ENCODE measurements around the gene SOX1.

SOX1 gene

GRCh38 chr13:112067116-112067741 is at the start of gene SOX1:
Gene SOX1, plus strand, starts transcription at chr13:112067149. Its CDS starts 510 bp downstream, at chr13:112067659.
- no peak for DNase-seq

- DNase-seq = no peak
Observed at GRCh38 chr13:112024577-112024976, 42.4 kb upstream of the SOX1 start.

GRCh38 chr13:112027250-112027649 is 39.7 kb upstream of the SOX1 start:
- DNase-seq = no peak

GRCh38 chr13:112028481-112028880 is 38.5 kb upstream of the SOX1 start:
- no peak for DNase-seq

GRCh38 chr13:112029143-112029542 is 37.8 kb upstream of the SOX1 start:
- no peak for DNase-seq

- DNase-seq = no peak
Observed at GRCh38 chr13:112032186-112032993, 34.6 kb upstream of the SOX1 start.

GRCh38 chr13:112034231-112034630 is 32.7 kb upstream of the SOX1 start:
- DNase-seq = no peak

GRCh38 chr13:112034846-112035245 is 32.1 kb upstream of the SOX1 start:
- DNase-seq = no peak

GRCh38 chr13:112042496-112042895 is 24.5 kb upstream of the SOX1 start:
- DNase-seq = no peak

GRCh38 chr13:112052213-112052612 is 14.7 kb upstream of the SOX1 start:
- DNase-seq = no peak

GRCh38 chr13:112053167-112053743 is 13.7 kb upstream of the SOX1 start:
- no peak for DNase-seq

- DNase-seq = no peak
Observed at GRCh38 chr13:112053744-112054615, 13.0 kb upstream of the SOX1 start.

- no peak for DNase-seq
Observed at GRCh38 chr13:112054616-112055015, 12.3 kb upstream of the SOX1 start.

- no peak for DNase-seq
Observed at GRCh38 chr13:112055036-112055914, 11.7 kb upstream of the SOX1 start.

GRCh38 chr13:112055915-112056269 is 11.1 kb upstream of the SOX1 start:
- no peak for DNase-seq

- DNase-seq = no peak
Observed at GRCh38 chr13:112056284-112056727, 10.6 kb upstream of the SOX1 start.

GRCh38 chr13:112056739-112057438 is 10.1 kb upstream of the SOX1 start:
- DNase-seq = no peak

- no peak for DNase-seq
Observed at GRCh38 chr13:112057439-112057735, 9.6 kb upstream of the SOX1 start.

- no peak for DNase-seq
Observed at GRCh38 chr13:112057736-112058518, 9.0 kb upstream of the SOX1 start.

GRCh38 chr13:112058519-112058873 is 8.5 kb upstream of the SOX1 start:
- DNase-seq = no peak

GRCh38 chr13:112058941-112059340 is 8.0 kb upstream of the SOX1 start:
- DNase-seq = no peak
